GM19455 (cell line): Measurements from ENCODE around the gene TMC4.

Experiments used
- ATAC-seq: cut with Tn5 transposase; IDR thresholded peaks from one replicate; pipeline ENCODE4 v1.9.1; 2021; ENCODE audit not compliant: unreplicated experiment

TMC4 gene

GRCh38 chr19:54133957-54134590 lies 38.9 kb downstream of the TMC4 start:
- ATAC-seq = no peak

- ATAC-seq = no peak
Measured at GRCh38 chr19:54133312-54133956, 39.5 kb downstream of the TMC4 start.

GRCh38 chr19:54129617-54129996 lies 43.4 kb downstream of the TMC4 start:
- no peak for ATAC-seq

GRCh38 chr19:54128796-54129616 lies 44.0 kb downstream of the TMC4 start:
- ATAC-seq = no peak

GRCh38 chr19:54128441-54128725 lies 44.6 kb downstream of the TMC4 start:
- ATAC-seq = no peak

- no peak for ATAC-seq
Measured at GRCh38 chr19:54127688-54128440, 45.1 kb downstream of the TMC4 start.

- no peak for ATAC-seq
Measured at GRCh38 chr19:54125713-54126112, 47.2 kb downstream of the TMC4 start.

- ATAC-seq = no peak
Measured at GRCh38 chr19:54124393-54124792, 48.6 kb downstream of the TMC4 start.

GRCh38 chr19:54123682-54124081 lies 49.3 kb downstream of the TMC4 start:
- no peak for ATAC-seq

- ATAC-seq = no peak
Measured at GRCh38 chr19:54121259-54121658, 51.7 kb downstream of the TMC4 start.

GRCh38 chr19:54115109-54116063 lies 57.6 kb downstream of the TMC4 start, which contains the start of the genes PRPF31 and TFPT:
Gene PRPF31 (plus strand): TSS chr19:54115754. CDS start chr19:54118279, 2,525 bp downstream.
Gene TFPT (minus strand): TSS chr19:54115657. CDS start chr19:54115269, 388 bp downstream.
- peak; percentile 87 for ATAC-seq

GRCh38 chr19:54114340-54115108 lies 58.4 kb downstream of the TMC4 start:
- ATAC-seq = no peak
